GM23338 (cell line): Measurements from ENCODE around the gene FAM149B1.

ENCODE experiments used
- CTCF ChIP-seq, 2 experiments: fragments of 200-600 bp in 1 of 2; sonication (generic) in 1 of 2; conservative IDR thresholded peaks; 2 replicates each; pipeline versions ENCODE4 v1.5.1 to v1.6.1; 2016 to 2017; ENCODE audit warnings: antibody characterized with exemption in 2 of 2, low read depth in 2 of 2, mild to moderate bottlenecking in 2 of 2, moderate library complexity in 1 of 2
- EZH2 ChIP-seq: fragments of 200-600 bp; sonication (generic); IDR thresholded peaks from one replicate; pipeline ENCODE4 v1.8.0; 2017; ENCODE audit warnings: antibody characterized with exemption, mild to moderate bottlenecking, low read depth; ENCODE audit not compliant: unreplicated experiment
- EZH2phosphoT487 ChIP-seq: fragments of 200-600 bp; sonication (generic); IDR thresholded peaks from one replicate; pipeline ENCODE4 v1.8.1; 2018; ENCODE audit warnings: antibody characterized with exemption; ENCODE audit not compliant: unreplicated experiment
- POLR2AphosphoS5 ChIP-seq: IDR thresholded peaks from 2 replicates; pipeline ENCODE4 v1.6.1; 2016; ENCODE audit warnings: antibody characterized with exemption, low read depth
- REST ChIP-seq: IDR thresholded peaks from one replicate; pipeline ENCODE4 v1.6.1; 2018; ENCODE audit warnings: antibody characterized with exemption; ENCODE audit not compliant: unreplicated experiment

GRCh38 chr10:73228247-73228646 is 60.3 kb downstream of the FAM149B1 start:
- no peak for TF ChIP-seq CTCF (conservative IDR thresholded peaks at IDR 0.05; ENCODE audit: low read depth in 2 of 2)
- TF ChIP-seq EZH2phosphoT487, result no peak
- no peak for TF ChIP-seq REST
- TF ChIP-seq EZH2, result no peak
- TF ChIP-seq POLR2AphosphoS5, result no peak
